GM20431 (cell line): Measurements from ENCODE around the gene TRAF7.

Source experiments
- in situ Hi-C: fragments of 300-500 bp; cut with MseI, MboI; formaldehyde crosslinking; loops from one replicate; pipeline ENCODE4 v1.15.0; 2020; ENCODE audit warnings: low sequenced_read_pairs; ENCODE audit not compliant: unreplicated experiment

The TRAF7 gene

DNA sequence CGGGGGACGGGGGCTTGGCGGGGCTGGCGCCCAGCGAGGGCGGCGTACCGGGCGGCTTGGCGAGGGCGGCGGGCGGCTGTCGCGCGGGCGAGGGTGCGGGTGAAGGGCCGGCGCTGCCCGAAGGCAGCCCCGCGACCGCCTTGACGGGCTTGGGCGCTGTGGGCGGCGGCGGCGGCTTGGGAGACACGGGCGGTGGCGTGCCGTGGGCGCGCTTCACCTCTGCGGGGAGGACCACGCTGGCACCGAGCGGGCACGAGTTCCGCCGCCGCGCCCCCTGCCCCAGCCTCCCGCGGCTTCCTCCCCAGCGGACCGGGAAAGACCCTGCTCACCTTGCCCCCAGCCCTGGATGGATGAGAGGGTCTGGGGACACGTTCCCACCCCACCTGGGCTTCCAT lies 23.5 kb downstream of the TRAF7 start:
- in situ Hi-C loops: no loop called here

DNA sequence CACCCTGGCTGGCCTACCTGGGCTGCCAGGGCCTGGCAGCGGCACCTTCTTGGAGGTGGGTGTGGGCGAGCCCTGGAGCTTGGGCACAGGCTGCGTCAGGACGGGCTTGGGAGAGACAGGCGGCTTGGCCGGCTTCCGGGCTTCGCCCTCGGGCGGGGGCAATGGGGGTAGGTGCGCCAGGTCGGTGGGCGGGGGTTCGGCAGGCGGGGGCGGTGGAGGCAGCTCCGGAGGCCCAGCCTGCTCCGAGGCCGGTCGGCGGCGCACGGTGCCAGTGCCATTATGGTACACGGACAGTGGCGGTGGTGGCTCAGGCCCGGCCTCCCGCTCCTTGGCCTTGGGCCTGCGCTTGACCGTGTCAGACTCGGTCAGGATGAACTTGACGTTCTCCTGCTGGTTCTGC lies 24.0 kb downstream of the TRAF7 start:
- in situ Hi-C loops: no loop called here

DNA sequence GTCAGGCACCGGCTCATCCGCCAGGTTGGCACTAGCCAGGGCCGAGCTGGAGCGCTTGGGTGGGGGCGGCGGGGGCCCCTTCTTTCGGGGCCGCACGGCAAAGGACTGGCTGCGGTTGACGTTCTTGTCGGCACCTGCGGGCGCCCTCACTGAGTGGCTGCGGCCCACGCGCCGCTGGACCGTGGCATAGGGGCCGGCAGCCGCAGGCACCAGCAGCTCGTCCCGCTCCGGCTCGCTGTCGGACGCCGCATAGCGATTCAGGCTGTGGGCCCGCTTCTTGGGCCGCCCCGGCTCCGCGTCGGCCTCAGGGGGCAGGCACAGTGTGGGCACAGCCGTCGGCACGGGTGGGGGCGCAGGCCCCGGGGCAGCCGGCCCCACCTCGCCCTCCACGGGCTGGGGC lies 24.9 kb downstream of the TRAF7 start:
- in situ Hi-C loops: no loop called here

DNA sequence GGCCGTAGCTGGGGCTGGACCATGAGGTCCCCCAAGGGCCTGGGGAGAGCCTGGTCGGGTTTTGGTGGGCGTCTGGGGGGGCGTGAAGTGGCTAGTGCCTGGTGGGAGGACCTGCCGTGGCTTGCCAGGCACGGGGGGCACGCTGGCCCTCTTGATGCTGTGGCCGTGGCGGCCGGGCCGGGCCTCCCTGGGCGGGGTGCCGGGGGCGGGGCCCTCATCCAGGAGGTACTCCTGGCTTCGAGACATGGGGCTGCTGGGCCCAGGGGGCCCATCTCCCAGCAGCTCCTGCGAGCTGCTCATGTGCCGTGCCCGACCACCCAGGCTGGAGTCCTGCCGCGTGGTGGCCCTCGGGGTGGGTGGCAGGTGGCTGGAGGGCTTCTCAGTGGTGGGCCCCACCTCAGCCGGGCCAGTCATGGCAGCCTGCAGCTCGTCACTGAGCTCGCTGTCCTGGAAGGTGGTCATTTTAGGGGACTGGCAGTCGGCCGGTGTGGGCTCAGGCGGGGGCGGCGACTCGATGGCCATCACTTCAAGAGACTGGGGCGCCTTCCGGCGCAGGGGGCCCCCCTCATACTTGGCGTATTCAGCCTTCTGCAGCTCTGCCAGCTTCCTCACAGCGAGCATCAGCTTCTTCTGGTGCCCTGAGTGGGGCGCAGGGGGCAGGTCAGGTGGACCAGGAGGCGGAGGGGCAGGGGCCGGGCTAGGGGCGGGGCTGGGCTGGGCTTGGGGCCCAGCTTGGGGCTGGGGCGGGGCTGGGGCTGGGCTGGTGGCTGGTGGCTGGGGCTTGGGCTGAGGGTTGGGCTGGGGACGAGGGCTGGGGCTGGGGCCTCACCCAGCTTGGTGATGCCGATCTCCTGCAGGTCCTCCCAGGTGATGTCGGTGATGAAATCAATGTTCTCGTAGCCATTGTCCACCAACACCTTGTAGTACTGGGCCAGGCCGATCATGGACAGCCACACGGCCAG lies 25.7 kb downstream of the TRAF7 start:
- in situ Hi-C loops: no loop called here

DNA sequence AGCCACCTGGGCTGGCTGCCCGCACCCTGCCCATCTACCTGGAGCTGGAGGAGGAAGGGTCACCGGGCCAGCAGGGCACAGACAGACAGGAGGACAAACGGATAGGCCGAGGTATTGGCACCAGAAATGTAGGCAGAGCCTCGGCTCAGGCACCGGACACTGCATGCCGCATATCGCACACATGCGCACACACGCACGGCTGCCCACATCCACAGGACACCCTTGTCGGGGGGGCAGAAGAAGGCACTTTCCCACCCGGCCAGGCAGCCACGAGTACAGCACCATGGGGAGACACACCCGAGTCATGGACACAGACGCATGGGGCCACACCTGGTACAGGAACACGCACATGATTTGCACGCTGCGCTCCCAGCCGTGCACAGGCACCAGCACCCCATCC lies 26.4 kb downstream of the TRAF7 start:
- in situ Hi-C loops: no loop called here

DNA sequence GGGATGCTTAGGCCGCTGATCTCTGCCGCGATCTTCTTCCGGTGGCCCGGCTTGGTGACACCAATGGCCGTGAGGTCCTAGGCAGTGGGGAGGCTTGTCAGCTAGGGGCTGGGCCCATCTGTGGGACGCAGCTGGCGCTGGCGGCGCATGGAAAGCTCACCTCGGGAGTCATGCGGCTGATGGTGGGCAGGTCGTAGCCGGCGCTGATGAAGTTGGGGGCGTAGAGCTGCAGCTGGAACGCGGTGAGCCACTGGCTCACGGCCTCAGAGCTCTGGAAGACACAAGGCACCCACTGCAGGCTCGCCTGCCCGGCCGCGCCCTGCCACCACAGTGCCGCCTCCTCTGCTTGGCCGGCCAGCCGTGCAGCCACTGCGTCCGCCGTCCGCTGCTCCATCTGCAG lies 28.1 kb downstream of the TRAF7 start:
- in situ Hi-C loops: no loop called here

DNA sequence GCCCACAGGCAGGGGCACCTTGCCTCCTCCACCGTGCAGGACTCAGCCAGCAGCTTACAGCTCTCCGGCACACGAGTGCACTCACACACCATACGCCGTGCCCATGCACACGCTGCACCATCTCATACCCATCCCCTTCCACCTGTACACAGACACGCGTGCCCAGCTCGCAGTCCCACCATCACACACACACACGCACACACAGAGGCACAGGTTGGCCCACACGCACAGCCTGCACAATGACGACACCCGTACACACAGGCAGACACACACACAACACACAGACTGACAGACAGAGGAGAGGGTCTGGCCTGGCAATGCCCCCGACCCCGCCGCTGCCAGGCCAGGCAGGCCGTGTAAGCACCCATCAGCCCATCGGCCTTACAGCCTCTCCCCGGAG lies 28.8 kb downstream of the TRAF7 start:
- in situ Hi-C loops: no loop called here

DNA sequence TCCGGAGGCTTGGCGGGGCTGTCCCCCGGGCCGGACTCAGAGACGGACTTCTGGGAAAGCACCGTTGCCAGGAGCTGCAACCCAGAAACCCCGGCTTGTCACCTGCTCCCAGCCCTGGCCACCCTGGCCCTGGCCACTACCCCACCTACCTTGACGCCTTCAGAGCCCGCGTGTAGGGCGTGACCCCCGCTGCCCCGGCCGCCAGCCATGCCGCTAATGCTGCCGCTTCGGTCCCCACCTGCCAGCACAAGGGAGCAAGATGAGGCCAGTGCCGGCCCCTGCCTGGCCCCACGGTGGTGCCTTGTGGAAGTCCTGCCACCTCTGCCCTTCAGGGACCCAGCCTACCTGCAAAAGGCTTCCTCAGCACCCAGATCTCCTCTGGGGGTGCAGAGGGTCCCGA lies 29.4 kb downstream of the TRAF7 start:
- in situ Hi-C loops: no loop called here

DNA sequence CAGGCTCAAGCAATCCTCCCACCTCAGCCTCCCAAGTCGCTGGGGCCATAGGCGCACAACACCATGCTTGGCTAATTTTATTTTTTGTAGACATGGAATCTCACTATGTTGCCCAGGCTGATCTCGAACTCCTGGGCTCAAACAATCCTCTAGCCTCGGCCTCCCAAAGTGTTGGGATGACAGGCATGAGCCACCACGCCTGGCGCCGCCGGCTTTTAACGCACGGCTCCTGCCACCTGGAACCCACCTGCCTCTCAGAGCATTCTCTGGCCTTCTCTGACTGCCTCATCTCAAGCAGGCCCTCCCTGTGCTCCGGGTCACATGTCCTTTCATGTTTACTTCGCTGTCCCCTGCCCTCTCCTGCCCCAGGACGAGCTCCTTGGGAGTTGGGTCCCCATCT lies 30.5 kb downstream of the TRAF7 start:
- in situ Hi-C loops: no loop called here

DNA sequence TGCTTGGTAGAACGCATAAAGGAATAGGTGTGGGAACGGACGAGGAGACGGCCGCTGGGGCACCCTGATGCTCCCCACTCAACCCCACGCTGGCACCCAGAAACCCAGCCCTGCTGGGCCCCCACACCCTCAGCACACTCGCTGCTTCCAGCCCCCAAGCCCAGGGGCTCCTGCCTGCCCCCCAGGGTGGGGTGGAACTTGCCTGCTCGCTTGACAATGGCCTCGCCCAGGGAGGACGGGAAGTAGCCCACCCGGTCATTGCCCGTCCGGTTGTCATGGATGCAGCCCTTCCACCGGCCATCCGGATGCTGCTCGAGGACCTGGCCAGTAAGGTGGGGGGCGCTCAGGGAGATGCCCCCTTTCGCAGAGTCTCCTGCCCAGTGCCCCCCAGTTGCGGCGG lies 30.9 kb downstream of the TRAF7 start:
- in situ Hi-C loops: no loop called here

DNA sequence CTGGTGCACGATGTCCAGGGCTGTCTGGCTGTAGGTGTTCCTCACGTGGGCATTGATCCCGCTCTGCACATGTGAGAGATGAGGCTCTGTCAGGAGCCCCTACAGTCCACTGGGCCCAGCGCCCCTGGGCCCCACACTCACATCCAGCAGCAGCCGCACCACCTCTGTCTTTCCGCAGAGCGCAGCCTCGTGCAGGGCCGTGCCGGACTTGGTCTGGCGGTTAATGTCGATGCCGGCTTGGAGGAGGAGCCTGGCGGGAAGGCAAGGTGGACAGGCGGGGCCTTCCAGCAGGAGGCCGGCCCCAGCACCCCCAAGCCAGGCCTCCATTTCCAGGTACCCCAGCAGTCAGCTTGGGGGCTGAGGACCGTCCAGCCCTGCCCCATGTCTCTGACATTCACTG lies 31.6 kb downstream of the TRAF7 start:
- in situ Hi-C loops: no loop called here

DNA sequence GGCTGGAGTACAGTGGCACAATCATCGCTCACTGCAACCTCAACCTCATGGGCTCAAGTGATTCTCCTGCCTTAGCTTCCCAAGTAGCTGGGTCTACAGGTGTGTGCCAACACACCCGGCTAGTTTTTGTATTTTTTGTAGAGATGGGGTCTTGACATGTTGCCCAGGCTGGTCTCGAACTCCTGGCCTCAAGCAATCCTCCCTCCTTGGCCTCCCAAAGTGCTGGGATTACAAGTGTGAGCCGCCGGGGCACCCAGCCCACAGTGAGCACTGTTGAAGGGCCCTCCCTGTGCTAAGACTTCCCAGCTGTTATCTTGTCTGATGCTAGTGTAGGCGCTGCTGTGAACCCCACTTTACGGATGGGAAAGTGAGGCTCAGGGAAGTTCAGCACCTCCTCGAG lies 32.8 kb downstream of the TRAF7 start:
- in situ Hi-C loops: no loop called here

DNA sequence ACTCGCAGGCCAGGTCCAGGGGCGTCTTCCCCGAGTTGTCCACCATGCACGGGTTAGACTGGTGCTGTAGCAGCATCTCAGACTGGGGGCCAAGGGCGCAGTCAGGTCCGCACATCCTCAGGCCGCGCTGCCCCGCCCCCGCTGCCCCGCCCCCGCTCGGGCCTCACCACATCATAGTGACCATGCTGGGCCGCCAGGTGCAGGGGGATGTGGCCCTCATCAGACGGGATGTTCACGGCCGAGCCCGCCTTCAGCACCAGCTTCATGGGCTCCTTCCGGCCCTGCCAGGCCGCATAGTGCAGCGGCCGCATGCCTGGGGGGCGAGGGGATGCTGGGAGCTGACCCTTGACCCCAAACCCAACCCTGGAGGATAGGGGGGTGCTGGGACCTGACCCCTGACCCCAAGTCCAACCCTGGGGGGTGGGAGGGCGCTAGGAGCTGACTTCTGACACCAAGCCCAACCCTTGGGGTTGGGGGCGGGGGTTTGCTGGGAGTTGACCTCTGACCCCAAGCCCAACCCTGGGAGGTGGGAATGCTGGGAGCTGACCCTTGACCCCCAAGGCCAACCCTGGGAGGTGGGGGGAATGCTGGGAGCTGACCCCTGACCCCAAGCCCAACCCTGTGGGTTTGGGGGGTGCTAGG lies 33.8 kb downstream of the TRAF7 start:
- in situ Hi-C loops: no loop called here

DNA sequence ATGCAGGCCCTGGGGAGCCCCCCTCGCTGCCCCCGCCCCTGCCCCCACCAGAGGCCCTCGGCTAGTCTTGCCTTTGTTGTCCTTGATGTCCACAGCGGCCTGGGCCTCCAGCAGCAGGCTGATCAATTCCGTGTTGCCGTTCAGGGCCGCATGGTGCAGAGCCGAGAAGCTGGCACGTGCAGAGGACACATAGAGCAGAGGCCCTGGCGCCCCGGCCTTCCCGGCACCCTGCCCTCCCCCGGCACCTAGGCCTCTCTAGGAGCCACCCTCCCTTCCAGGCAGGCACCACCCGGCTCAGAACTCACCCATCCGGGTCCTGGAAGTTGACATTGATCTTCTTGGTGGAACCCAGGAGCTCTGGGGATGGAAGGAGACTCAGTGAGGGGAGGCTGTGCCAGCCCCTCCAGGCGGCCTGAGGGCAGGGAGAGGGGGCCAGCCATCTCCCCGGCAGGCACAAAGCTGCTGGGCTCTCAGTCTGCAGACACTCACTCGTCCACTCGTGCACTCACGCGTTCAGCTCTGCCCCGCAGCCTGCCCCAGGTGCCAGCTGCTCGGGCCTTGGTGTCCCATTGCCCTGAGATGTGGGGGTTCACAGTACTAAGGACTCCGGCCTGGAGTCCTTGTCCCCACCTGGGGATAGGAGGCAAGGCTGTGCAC lies 34.5 kb downstream of the TRAF7 start:
- in situ Hi-C loops: no loop called here

DNA sequence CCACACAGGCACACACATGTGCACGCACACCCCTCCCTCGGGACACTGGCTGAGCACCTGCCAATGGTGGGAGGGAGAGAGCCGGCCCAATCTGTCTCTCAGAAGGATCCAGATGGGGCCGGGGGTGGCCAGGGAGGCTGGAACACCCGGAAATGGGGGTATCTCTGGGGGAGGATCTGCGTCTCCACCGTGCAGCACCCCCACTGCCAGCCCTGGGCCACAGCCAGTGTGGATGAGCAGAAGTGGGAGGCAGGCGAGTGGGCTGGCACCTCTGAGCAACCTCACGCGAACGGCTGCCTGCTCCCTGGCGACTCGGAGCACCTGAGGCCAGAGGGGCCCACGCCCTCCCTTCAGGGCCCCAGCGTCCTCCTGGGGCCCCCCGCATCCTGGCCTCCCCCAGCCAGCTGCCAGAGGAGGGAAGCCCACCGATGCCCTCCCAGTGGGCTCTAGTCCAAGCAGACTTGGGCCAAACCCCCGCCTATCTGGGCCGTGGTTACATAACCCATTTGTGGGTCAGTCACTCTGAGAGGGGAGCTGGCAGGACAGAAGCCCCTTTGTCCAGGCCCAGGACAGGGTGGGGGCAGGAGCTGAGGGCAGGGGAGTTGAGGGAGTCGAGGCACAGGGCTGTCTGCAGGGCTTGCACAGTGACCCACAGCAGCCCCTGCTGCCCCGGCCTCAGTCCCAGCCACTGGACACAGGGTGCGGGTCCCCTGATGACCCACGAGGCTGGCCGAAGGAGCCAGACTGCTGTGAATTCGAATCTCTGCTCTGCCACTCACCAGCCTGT lies 35.3 kb downstream of the TRAF7 start:
- in situ Hi-C loops: no loop called here

DNA sequence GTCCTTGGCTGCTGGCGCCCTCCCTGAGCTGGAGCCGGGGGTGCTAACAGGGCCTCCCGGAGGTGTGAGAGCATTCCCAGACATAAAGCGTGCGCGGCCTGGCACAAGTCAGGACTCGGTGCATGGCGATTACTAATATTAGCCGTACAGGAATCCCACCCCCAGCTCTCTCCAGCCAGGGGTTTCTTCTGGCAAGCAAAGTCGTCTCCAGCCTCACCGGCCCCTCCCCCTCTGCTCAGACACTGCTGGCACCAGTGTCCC lies 35.8 kb downstream of the TRAF7 start:
- in situ Hi-C loops: no loop called here

DNA sequence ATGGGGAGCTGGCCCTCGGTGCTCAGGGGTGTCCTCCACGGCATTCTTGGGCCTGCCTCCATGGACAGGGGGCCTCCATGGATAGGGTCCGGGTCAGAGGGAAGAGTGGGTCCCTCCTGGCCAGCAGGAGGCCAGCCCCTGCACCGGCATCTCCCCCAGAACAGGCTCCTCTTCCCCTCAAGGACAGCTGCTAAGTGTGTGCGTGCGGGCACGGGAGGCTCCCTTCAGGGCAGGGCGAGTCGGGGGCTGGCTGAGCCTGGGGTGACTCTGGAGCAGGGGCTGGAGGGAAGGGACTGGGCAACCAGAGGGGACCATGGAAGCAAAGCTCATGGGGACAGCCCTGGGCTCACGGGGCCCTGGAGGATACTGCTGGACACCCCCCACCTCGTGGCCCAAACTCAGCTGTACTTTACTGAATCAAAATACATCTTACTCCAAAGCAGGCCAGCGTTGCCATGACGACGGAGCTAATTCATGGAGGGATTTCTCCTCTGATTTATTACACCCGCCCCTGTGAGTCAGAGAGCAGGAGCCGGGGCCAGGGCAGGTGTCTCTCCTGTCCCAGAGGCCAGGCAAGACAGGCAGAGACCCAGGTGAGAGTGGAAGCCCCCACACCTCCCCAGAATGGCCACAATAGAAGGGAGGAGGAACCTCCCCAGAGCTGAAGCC lies 38.7 kb downstream of the TRAF7 start:
- in situ Hi-C loops: no loop called here

DNA sequence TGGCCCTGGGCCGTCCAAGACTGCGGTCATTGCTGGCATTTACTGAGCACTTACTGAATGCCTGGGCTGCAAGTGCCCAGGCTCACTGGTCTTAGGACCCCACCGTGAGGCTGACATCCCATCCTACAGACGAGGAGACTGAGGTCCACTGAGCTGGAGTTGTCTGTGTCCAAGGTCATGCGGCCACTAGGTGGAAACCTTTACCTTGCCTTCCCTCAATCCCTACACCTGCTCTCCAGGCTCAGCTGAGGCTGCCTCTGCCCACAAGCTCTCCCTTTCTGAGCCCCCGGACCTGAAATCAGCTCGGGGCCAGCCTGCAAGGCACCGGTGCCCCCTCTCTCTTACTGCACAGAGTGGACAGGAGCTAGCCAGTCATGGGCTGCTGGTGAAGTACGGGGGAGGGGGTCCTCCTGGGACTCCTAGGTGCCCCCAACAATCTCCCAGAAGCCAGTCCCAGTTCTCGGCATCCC lies 39.3 kb downstream of the TRAF7 start:
- in situ Hi-C loops: no loop called here

DNA sequence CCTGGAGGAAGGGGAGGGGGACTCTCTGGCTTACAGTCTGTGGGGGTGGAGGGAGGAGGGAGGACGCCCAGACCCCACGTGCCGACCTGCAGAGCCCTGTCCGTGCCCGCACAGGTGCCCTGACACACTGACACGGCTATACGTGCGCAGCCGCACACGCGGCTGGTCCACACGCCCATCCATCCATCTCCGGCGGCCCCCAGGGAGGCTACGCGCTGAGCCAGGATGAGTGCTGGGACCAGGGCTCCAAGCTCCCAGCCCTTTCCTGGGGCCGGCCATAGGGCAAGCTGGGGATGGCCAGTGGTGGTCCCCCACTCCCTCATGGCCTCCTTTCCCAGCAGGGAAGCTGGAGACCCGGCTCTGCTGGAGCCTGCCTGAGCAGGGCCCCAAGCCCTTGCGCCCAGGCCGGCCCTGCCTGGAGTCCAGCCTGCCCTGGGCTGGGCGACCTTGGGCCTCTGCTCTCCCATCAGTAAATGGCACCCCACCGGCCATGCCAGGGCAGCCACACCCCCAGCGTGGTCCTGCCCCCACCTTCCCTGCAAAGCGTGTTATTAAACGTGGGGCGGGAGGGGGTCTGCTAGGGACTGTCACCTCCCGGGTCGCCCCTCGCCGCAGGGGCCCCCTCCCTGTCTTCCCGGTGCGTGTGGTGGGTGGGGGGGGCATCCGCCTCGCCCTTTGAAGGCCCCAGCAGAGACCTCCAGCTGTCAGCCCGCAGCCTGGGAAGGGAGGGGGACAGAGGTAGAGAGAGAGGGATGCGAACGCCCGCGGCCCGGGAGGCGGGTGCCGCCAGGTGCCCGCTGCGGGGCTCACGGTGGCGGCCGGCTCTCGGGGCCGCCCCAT lies 40.0 kb downstream of the TRAF7 start:
- in situ Hi-C loops: no loop called here
